HepG2 (cell line): ENCODE data around the gene ARAP3. TPM values are rescaled to one million over a fixed set of nuclear protein-coding genes. Genes with fewer than 3 reads are reported as not detected.

Experiments
- ETV6 ChIP-seq: sonication (generic); formaldehyde crosslinking; conservative IDR thresholded peaks from 2 replicates; pipeline ENCODE4 v1.4.0; 2020; ENCODE audit warnings: missing genetic modification reagents
- HIVEP1 ChIP-seq: sonication (generic); formaldehyde crosslinking; IDR thresholded peaks from 2 replicates; pipeline ENCODE4 v1.4.0; 2020; ENCODE audit warnings: mild to moderate bottlenecking, missing genetic modification reagents
- JUND ChIP-seq: sonication (generic); formaldehyde crosslinking; IDR thresholded peaks from 2 replicates; pipeline ENCODE4 v1.8.0; 2022; ENCODE audit warnings: mild to moderate bottlenecking, missing genetic modification reagents
- KLF13 ChIP-seq: sonication (generic); formaldehyde crosslinking; IDR thresholded peaks from 2 replicates; pipeline ENCODE4 v1.4.0; 2020; ENCODE audit warnings: mild to moderate bottlenecking, missing genetic modification reagents
- LCORL ChIP-seq, 2 experiments: fragments of 450-650 bp in 1 of 2; sonication (generic) in 1 of 2; formaldehyde crosslinking in 1 of 2; IDR thresholded peaks; 2 replicates each; pipeline versions ENCODE4 v1.5.0 to v1.6.1; 2017 to 2020; ENCODE audit warnings: antibody characterized with exemption in 1 of 2, missing genetic modification reagents in 1 of 2
- MED8 ChIP-seq: sonication (generic); formaldehyde crosslinking; IDR thresholded peaks from 2 replicates; pipeline ENCODE4 v1.8.1; 2023; ENCODE audit warnings: mild to moderate bottlenecking, missing genetic modification reagents; ENCODE audit not compliant: insufficient replicate concordance
- REL ChIP-seq: sonication (generic); formaldehyde crosslinking; conservative IDR thresholded peaks from 2 replicates; pipeline ENCODE4 v1.8.0; 2022; ENCODE audit warnings: mild to moderate bottlenecking, missing genetic modification reagents, moderate library complexity
- RFX3 ChIP-seq: IDR thresholded peaks from 2 replicates; pipeline ENCODE4 v1.6.1; 2016; ENCODE audit warnings: missing biosample characterization, missing genetic modification reagents
- SOX13 ChIP-seq, 3 experiments: fragments of 450-650 bp in 1 of 3; sonication (generic) in 1 of 3; formaldehyde crosslinking in 1 of 3; IDR thresholded peaks in 2 of 3; conservative IDR thresholded peaks in 1 of 3; 2 replicates each; pipeline versions ENCODE4 v1.5.0 to v1.6.1; 2016 to 2020; ENCODE audit warnings: antibody characterized with exemption in 1 of 3, mild to moderate bottlenecking in 1 of 3, missing compliant biosample characterization in 1 of 3, missing genetic modification reagents in 1 of 3, moderate library complexity in 1 of 3
- ZNF234 ChIP-seq: sonication (generic); formaldehyde crosslinking; conservative IDR thresholded peaks from 2 replicates; pipeline ENCODE4 v1.5.1; 2020; ENCODE audit warnings: mild to moderate bottlenecking, missing genetic modification reagents
- ZNF552 ChIP-seq: sonication (generic); formaldehyde crosslinking; IDR thresholded peaks from 2 replicates; pipeline ENCODE4 v1.9.0; 2022; ENCODE audit warnings: missing genetic modification reagents, mild to moderate bottlenecking, borderline replicate concordance
- ZNF589 ChIP-seq: sonication (generic); formaldehyde crosslinking; conservative IDR thresholded peaks from 2 replicates; pipeline ENCODE4 v1.8.0; 2022; ENCODE audit warnings: mild to moderate bottlenecking, moderate library complexity, missing genetic modification reagents
- ZNF879 ChIP-seq: sonication (generic); formaldehyde crosslinking; IDR thresholded peaks from 2 replicates; pipeline ENCODE4 v1.8.1; 2023; ENCODE audit warnings: missing genetic modification reagents
- polyA plus RNA-seq, 8 experiments: library from polyadenylated mRNA; depleted of rRNA in 3 of 8; stranded (reverse) in 7 of 8; unstranded in 1 of 8; fragments of >200 nt; fragmentation: Illumina TruSeq in 4 of 8; extraction: Trizol in 4 of 8; gene quantifications; 2 replicates each; pipeline versions ENCODE4 v1.2.1 to v1.2.3, GENCODE V29; 2011 to 2016; ENCODE audit warnings: low read depth in 4 of 8, missing spikeins in 1 of 8, mixed read lengths in 1 of 8; ENCODE audit not compliant: insufficient read depth in 1 of 8
- total RNA-seq, 5 experiments: library from RNA; depleted of rRNA; stranded (reverse); fragments of >200 nt; fragmentation: Illumina TruSeq; extraction: Trizol; gene quantifications; 2 replicates each; pipeline ENCODE4 v1.2.3, GENCODE V29; 2016; ENCODE audit warnings: low read depth in 1 of 5
- TF ChIP-seq, protein P1 (sequence below): sonication (generic); formaldehyde crosslinking; conservative IDR thresholded peaks from 2 replicates; pipeline ENCODE4 v1.4.0; 2020; ENCODE audit warnings: missing genetic modification reagents
- TF ChIP-seq, protein P2 (sequence below): sonication (generic); formaldehyde crosslinking; IDR thresholded peaks from 2 replicates; pipeline ENCODE4 v1.5.0; 2020; ENCODE audit warnings: missing genetic modification reagents
- TF ChIP-seq, protein P3 (sequence below): sonication (generic); formaldehyde crosslinking; IDR thresholded peaks from 2 replicates; pipeline ENCODE4 v1.4.0; 2020; ENCODE audit warnings: mild to moderate bottlenecking, missing genetic modification reagents
- TF ChIP-seq, protein P4 (sequence below): IDR thresholded peaks from 2 replicates; pipeline ENCODE4 v1.6.1; 2016; ENCODE audit warnings: control low read depth
- TF ChIP-seq, protein P5 (sequence below): sonication (generic); formaldehyde crosslinking; IDR thresholded peaks from 2 replicates; pipeline ENCODE4 v1.4.0; 2020; ENCODE audit warnings: missing genetic modification reagents, borderline replicate concordance
- TF ChIP-seq, protein P6 (sequence below): sonication (generic); formaldehyde crosslinking; IDR thresholded peaks from 2 replicates; pipeline ENCODE4 v1.5.0; 2020; ENCODE audit warnings: mild to moderate bottlenecking, missing genetic modification reagents

ARAP3 gene
- total and polyA plus RNA-seq, 2 of the 13 experiments (the other 11 are each of a cell fraction or from before 2014, with no cell fraction given): 0.25 TPM; not detected in 1

DNA sequence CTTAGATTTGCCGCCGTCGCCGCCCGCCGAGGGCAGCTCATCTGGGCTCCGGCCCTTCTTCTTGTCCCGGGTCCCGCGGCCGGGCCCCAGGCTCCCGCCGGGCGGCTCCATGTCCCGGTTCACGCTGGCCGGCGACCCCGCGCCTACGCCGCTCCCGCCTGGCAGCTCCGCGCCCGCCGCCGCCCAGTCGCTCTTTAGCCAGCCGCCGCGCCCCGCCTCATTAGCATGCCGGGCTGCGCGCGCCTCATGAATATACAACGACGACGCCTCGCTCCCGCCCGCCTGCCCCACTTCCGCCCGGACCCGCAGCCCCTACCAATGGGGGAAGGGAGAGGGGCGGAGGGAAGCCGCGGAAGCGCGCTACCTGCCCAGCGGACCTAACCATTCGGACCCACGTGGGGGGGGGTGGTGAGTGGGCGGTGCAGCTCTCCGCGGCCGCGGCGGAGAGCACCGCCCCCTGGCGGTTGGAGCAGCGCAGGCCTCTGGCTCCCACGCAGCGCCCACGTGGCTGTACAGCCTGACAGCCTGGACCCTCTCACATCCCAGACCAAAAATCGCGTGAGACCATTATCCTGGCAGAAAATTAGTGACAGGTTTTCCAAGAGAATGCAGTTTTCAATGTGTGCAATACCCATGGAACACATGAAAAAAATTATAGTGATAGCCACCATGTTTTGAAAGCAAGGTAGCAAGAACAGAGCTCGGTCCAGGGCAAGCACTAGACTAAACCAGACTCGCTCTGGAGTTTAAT lies 63.1 kb downstream of the ARAP3 start, which contains the start of gene DIAPH1 (continued):
- TF ChIP-seq, protein P1, sequence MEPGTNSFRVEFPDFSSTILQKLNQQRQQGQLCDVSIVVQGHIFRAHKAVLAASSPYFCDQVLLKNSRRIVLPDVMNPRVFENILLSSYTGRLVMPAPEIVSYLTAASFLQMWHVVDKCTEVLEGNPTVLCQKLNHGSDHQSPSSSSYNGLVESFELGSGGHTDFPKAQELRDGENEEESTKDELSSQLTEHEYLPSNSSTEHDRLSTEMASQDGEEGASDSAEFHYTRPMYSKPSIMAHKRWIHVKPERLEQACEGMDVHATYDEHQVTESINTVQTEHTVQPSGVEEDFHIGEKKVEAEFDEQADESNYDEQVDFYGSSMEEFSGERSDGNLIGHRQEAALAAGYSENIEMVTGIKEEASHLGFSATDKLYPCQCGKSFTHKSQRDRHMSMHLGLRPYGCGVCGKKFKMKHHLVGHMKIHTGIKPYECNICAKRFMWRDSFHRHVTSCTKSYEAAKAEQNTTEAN: no peak
- no peak for TF ChIP-seq SOX13 (IDR thresholded peaks at IDR 0.05)
- peak in 1 of 2 experiments; percentile 56; a peak in 2 of 4 replicates for TF ChIP-seq SOX13 (CRISPR knock-in tag; conservative IDR thresholded peaks at IDR 0.05 in 1 of 2, IDR thresholded peaks at IDR 0.05 in 1 of 2)
- TF ChIP-seq, protein P2, sequence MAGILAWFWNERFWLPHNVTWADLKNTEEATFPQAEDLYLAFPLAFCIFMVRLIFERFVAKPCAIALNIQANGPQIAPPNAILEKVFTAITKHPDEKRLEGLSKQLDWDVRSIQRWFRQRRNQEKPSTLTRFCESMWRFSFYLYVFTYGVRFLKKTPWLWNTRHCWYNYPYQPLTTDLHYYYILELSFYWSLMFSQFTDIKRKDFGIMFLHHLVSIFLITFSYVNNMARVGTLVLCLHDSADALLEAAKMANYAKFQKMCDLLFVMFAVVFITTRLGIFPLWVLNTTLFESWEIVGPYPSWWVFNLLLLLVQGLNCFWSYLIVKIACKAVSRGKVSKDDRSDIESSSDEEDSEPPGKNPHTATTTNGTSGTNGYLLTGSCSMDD (CRISPR knock-in tag): no peak
- TF ChIP-seq, protein P3, sequence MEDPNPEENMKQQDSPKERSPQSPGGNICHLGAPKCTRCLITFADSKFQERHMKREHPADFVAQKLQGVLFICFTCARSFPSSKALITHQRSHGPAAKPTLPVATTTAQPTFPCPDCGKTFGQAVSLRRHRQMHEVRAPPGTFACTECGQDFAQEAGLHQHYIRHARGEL (CRISPR knock-in tag): no peak
- no peak for TF ChIP-seq RFX3 (CRISPR knock-in tag)
- TF ChIP-seq KLF13: peak; percentile 30; the same call in 1 of the 2 replicates
- TF ChIP-seq, protein P4, sequence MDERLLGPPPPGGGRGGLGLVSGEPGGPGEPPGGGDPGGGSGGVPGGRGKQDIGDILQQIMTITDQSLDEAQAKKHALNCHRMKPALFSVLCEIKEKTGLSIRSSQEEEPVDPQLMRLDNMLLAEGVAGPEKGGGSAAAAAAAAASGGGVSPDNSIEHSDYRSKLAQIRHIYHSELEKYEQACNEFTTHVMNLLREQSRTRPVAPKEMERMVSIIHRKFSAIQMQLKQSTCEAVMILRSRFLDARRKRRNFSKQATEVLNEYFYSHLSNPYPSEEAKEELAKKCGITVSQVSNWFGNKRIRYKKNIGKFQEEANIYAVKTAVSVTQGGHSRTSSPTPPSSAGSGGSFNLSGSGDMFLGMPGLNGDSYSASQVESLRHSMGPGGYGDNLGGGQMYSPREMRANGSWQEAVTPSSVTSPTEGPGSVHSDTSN (CRISPR knock-in tag): no peak
- TF ChIP-seq JUND (CRISPR knock-in tag): 0 out of 2 replicates have a peak, but pooled peaks have one; percentile 51
- 0 out of 2 replicates have a peak, but pooled peaks have one; percentile 46 for TF ChIP-seq ZNF589 (CRISPR knock-in tag)
- TF ChIP-seq, protein P5, sequence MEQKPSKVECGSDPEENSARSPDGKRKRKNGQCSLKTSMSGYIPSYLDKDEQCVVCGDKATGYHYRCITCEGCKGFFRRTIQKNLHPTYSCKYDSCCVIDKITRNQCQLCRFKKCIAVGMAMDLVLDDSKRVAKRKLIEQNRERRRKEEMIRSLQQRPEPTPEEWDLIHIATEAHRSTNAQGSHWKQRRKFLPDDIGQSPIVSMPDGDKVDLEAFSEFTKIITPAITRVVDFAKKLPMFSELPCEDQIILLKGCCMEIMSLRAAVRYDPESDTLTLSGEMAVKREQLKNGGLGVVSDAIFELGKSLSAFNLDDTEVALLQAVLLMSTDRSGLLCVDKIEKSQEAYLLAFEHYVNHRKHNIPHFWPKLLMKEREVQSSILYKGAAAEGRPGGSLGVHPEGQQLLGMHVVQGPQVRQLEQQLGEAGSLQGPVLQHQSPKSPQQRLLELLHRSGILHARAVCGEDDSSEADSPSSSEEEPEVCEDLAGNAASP: no peak; the same call in 1 of the 2 replicates
- TF ChIP-seq ETV6 (CRISPR knock-in tag): peak; percentile 65; the same call in 1 of the 2 replicates
- TF ChIP-seq ZNF234 (CRISPR knock-in tag): 0 out of 2 replicates have a peak, but pooled peaks have one; percentile 66
- TF ChIP-seq MED8 (CRISPR knock-in tag): peak; percentile 34
- TF ChIP-seq REL (CRISPR knock-in tag): no peak
- no peak for TF ChIP-seq ZNF879 (CRISPR knock-in tag)
- TF ChIP-seq LCORL (IDR thresholded peaks at IDR 0.05): no peak
- peak; percentile 75 for TF ChIP-seq LCORL (CRISPR knock-in tag; IDR thresholded peaks at IDR 0.05)
- TF ChIP-seq, protein P6, sequence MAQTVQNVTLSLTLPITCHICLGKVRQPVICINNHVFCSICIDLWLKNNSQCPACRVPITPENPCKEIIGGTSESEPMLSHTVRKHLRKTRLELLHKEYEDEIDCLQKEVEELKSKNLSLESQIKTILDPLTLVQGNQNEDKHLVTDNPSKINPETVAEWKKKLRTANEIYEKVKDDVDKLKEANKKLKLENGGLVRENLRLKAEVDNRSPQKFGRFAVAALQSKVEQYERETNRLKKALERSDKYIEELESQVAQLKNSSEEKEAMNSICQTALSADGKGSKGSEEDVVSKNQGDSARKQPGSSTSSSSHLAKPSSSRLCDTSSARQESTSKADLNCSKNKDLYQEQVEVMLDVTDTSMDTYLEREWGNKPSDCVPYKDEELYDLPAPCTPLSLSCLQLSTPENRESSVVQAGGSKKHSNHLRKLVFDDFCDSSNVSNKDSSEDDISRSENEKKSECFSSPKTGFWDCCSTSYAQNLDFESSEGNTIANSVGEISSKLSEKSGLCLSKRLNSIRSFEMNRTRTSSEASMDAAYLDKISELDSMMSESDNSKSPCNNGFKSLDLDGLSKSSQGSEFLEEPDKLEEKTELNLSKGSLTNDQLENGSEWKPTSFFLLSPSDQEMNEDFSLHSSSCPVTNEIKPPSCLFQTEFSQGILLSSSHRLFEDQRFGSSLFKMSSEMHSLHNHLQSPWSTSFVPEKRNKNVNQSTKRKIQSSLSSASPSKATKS: no peak
- TF ChIP-seq ZNF552 (CRISPR knock-in tag): 0 out of 2 replicates have a peak, but pooled peaks have one; percentile 65
- TF ChIP-seq HIVEP1 (CRISPR knock-in tag): peak; percentile 58; the same call in 1 of the 2 replicates
